ENCODE results near the gene ITPRID2. TPM values are rescaled to one million over a fixed set of nuclear protein-coding genes. Genes with fewer than 3 reads are reported as not detected.
A peak's percentile ranks its signal among the peaks of the same experiment; 100 is the strongest.

Gene ITPRID2
- polyA plus RNA-seq, 4 donors, result 39.4 to 108 (median 46.8) TPM

- H3K4me3 ChIP-seq (ENCODE audit: low read depth in 1 of 3, low read length in 3 of 3), result no peak overlapping the region
- WGBS, 3 donors, result 88 to 95% (median 92%) methylated on average over 1 of the region's 1 CpG
- DNase-seq, result no peak
- no peak for FAIRE-seq
- no peaks in the 10 kb centered on the region for H3K9me3 ChIP-seq (ENCODE audit: control insufficient read depth in 2 of 2, insufficient read depth in 1 of 2, low read depth in 1 of 2, low read length in 1 of 2)
- H3K36me3 ChIP-seq (ENCODE audit: control insufficient read depth in 3 of 3, insufficient read depth in 2 of 3, low read depth in 1 of 3, low read length in 3 of 3), result peaks cover 20 to 29% (median 23%) of the 10 kb centered on the region in 3 donors
- H3K27ac ChIP-seq (ENCODE audit: low read depth in 1 of 3, low read length in 2 of 3), result no peak overlapping the region
- no peaks in the 10 kb centered on the region for H3K27me3 ChIP-seq (ENCODE audit: control insufficient read depth in 3 of 3, insufficient read depth in 3 of 3, low read length in 3 of 3)
- peaks cover 3 to 5% (median 3%) of the 10 kb centered on the region in 3 donors for H3K4me1 ChIP-seq (ENCODE audit: control insufficient read depth in 3 of 3, insufficient read depth in 2 of 3, low read depth in 1 of 3, low read length in 2 of 3)
Measured at GRCh38 chr2:181915102-181915501, 23.6 kb downstream of the ITPRID2 start.

GRCh38 chr2:181916726-181917718 is 25.5 kb downstream of the ITPRID2 start:
- Histone ChIP-seq H3K36me3 (ENCODE audit: control insufficient read depth in 3 of 3, insufficient read depth in 2 of 3, low read depth in 1 of 3, low read length in 3 of 3) (peaks cover 20 to 32% (median 25%) of the 10 kb centered on the region in 3 donors), H3K27ac (ENCODE audit: low read depth in 1 of 3, low read length in 2 of 3) (no peak overlapping the region), H3K27me3 (ENCODE audit: control insufficient read depth in 3 of 3, insufficient read depth in 3 of 3, low read length in 3 of 3) (no peaks in the 10 kb centered on the region), H3K4me1 (ENCODE audit: control insufficient read depth in 3 of 3, insufficient read depth in 2 of 3, low read depth in 1 of 3, low read length in 2 of 3) (no peaks in the 10 kb centered on the region), H3K4me3 (ENCODE audit: low read depth in 1 of 3, low read length in 3 of 3) (no peak overlapping the region), H3K9me3 (ENCODE audit: control insufficient read depth in 2 of 2, insufficient read depth in 1 of 2, low read depth in 1 of 2, low read length in 1 of 2) (no peaks in the 10 kb centered on the region)
- 81 to 85% (median 83%) methylated on average over 5 of the region's 5 CpGs for WGBS, 3 donors
- DNase-seq (no peak), FAIRE-seq (no peak)

- FAIRE-seq, result no peak
- no peaks in the 10 kb centered on the region for H3K9me3 ChIP-seq (ENCODE audit: control insufficient read depth in 2 of 2, insufficient read depth in 1 of 2, low read depth in 1 of 2, low read length in 1 of 2)
- no peak for DNase-seq
- H3K36me3 ChIP-seq (ENCODE audit: control insufficient read depth in 3 of 3, insufficient read depth in 2 of 3, low read depth in 1 of 3, low read length in 3 of 3), result peaks cover 20 to 36% (median 26%) of the 10 kb centered on the region in 3 donors
- H3K4me3 ChIP-seq (ENCODE audit: low read depth in 1 of 3, low read length in 3 of 3), result no peak overlapping the region
- WGBS, 3 donors, result 61 to 77% (median 70%) methylated on average over 5 of the region's 5 CpGs
- H3K27ac ChIP-seq (ENCODE audit: low read depth in 1 of 3, low read length in 2 of 3), result no peak overlapping the region
- H3K4me1 ChIP-seq (ENCODE audit: control insufficient read depth in 3 of 3, insufficient read depth in 2 of 3, low read depth in 1 of 3, low read length in 2 of 3), result no peaks in the 10 kb centered on the region
- H3K27me3 ChIP-seq (ENCODE audit: control insufficient read depth in 3 of 3, insufficient read depth in 3 of 3, low read length in 3 of 3), result no peaks in the 10 kb centered on the region
Measured at GRCh38 chr2:181918188-181918587, 26.7 kb downstream of the ITPRID2 start.

- H3K36me3 ChIP-seq (ENCODE audit: control insufficient read depth in 3 of 3, insufficient read depth in 2 of 3, low read depth in 1 of 3, low read length in 3 of 3), result peaks cover 2 to 20% (median 20%) of the 10 kb centered on the region in 3 donors
- WGBS, 3 donors, result 50 to 83% (median 79%) methylated on average over 1 of the region's 1 CpG
- FAIRE-seq (no peak), DNase-seq (no peak)
- H3K4me3 ChIP-seq (ENCODE audit: low read depth in 1 of 3, low read length in 3 of 3), result no peak overlapping the region
- no peaks in the 10 kb centered on the region for H3K4me1 ChIP-seq (ENCODE audit: control insufficient read depth in 3 of 3, insufficient read depth in 2 of 3, low read depth in 1 of 3, low read length in 2 of 3)
- no peaks in the 10 kb centered on the region for H3K9me3 ChIP-seq (ENCODE audit: control insufficient read depth in 2 of 2, insufficient read depth in 1 of 2, low read depth in 1 of 2, low read length in 1 of 2)
- no peaks in the 10 kb centered on the region for H3K27me3 ChIP-seq (ENCODE audit: control insufficient read depth in 3 of 3, insufficient read depth in 3 of 3, low read length in 3 of 3)
- H3K27ac ChIP-seq (ENCODE audit: low read depth in 1 of 3, low read length in 2 of 3), result no peak overlapping the region
Measured at GRCh38 chr2:181923121-181923520, 31.6 kb downstream of the ITPRID2 start.

- WGBS, 3 donors, result 72 to 90% (median 78%) methylated on average over 2 of the region's 2 CpGs
- Histone ChIP-seq H3K27me3 (ENCODE audit: control insufficient read depth in 3 of 3, insufficient read depth in 3 of 3, low read length in 3 of 3) (no peaks in the 10 kb centered on the region), H3K4me3 (ENCODE audit: low read depth in 1 of 3, low read length in 3 of 3) (no peak overlapping the region), H3K36me3 (ENCODE audit: control insufficient read depth in 3 of 3, insufficient read depth in 2 of 3, low read depth in 1 of 3, low read length in 3 of 3) (peaks cover 0 to 19% (median 15%) of the 10 kb centered on the region in 3 donors), H3K9me3 (ENCODE audit: control insufficient read depth in 2 of 2, insufficient read depth in 1 of 2, low read depth in 1 of 2, low read length in 1 of 2) (no peaks in the 10 kb centered on the region), H3K4me1 (ENCODE audit: control insufficient read depth in 3 of 3, insufficient read depth in 2 of 3, low read depth in 1 of 3, low read length in 2 of 3) (no peaks in the 10 kb centered on the region), H3K27ac (ENCODE audit: low read depth in 1 of 3, low read length in 2 of 3) (no peak overlapping the region)
- no peak for FAIRE-seq
- no peak for DNase-seq
Measured at GRCh38 chr2:181924336-181924735, 32.8 kb downstream of the ITPRID2 start.

GRCh38 chr2:181934694-181935093 is 43.2 kb downstream of the ITPRID2 start:
- no peak overlapping the region for H3K27ac ChIP-seq (ENCODE audit: low read depth in 1 of 3, low read length in 2 of 3)
- DNase-seq, result no peak
- H3K36me3 ChIP-seq (ENCODE audit: control insufficient read depth in 3 of 3, insufficient read depth in 2 of 3, low read depth in 1 of 3, low read length in 3 of 3), result no peaks in the 10 kb centered on the region
- FAIRE-seq, result no peak
- H3K27me3 ChIP-seq (ENCODE audit: control insufficient read depth in 3 of 3, insufficient read depth in 3 of 3, low read length in 3 of 3), result peaks cover 0 to 2% (median 0%) of the 10 kb centered on the region in 3 donors
- no peak overlapping the region for H3K4me3 ChIP-seq (ENCODE audit: low read depth in 1 of 3, low read length in 3 of 3)
- H3K4me1 ChIP-seq (ENCODE audit: control insufficient read depth in 3 of 3, insufficient read depth in 2 of 3, low read depth in 1 of 3, low read length in 2 of 3), result no peaks in the 10 kb centered on the region
- WGBS, 3 donors, result 88 to 93% (median 90%) methylated on average over 5 of the region's 5 CpGs
- H3K9me3 ChIP-seq (ENCODE audit: control insufficient read depth in 2 of 2, insufficient read depth in 1 of 2, low read depth in 1 of 2, low read length in 1 of 2), result no peaks in the 10 kb centered on the region

- Histone ChIP-seq H3K27me3 (ENCODE audit: control insufficient read depth in 3 of 3, insufficient read depth in 3 of 3, low read length in 3 of 3) (peaks cover 0 to 2% (median 0%) of the 10 kb centered on the region in 3 donors), H3K9me3 (ENCODE audit: control insufficient read depth in 2 of 2, insufficient read depth in 1 of 2, low read depth in 1 of 2, low read length in 1 of 2) (no peaks in the 10 kb centered on the region), H3K4me1 (ENCODE audit: control insufficient read depth in 3 of 3, insufficient read depth in 2 of 3, low read depth in 1 of 3, low read length in 2 of 3) (no peaks in the 10 kb centered on the region), H3K36me3 (ENCODE audit: control insufficient read depth in 3 of 3, insufficient read depth in 2 of 3, low read depth in 1 of 3, low read length in 3 of 3) (no peaks in the 10 kb centered on the region), H3K4me3 (ENCODE audit: low read depth in 1 of 3, low read length in 3 of 3) (no peak overlapping the region), H3K27ac (ENCODE audit: low read depth in 1 of 3, low read length in 2 of 3) (no peak overlapping the region)
- FAIRE-seq, result no peak
- 26 to 48% (median 28%) methylated on average over 2 of the region's 2 CpGs for whole genome bisulfite sequencing, 3 donors
- DNase-seq, result no peak
Measured at GRCh38 chr2:181937473-181937872, 45.9 kb downstream of the ITPRID2 start.

- DNase-seq, result no peak
- Histone ChIP-seq H3K27ac (ENCODE audit: low read depth in 1 of 3, low read length in 2 of 3) (peak overlapping the region in 1 of 3 donors; percentile 24), H3K4me1 (ENCODE audit: control insufficient read depth in 3 of 3, insufficient read depth in 2 of 3, low read depth in 1 of 3, low read length in 2 of 3) (peaks cover 0 to 5% (median 3%) of the 10 kb centered on the region in 3 donors), H3K9me3 (ENCODE audit: control insufficient read depth in 2 of 2, insufficient read depth in 1 of 2, low read depth in 1 of 2, low read length in 1 of 2) (no peaks in the 10 kb centered on the region), H3K27me3 (ENCODE audit: control insufficient read depth in 3 of 3, insufficient read depth in 3 of 3, low read length in 3 of 3) (no peaks in the 10 kb centered on the region), H3K36me3 (ENCODE audit: control insufficient read depth in 3 of 3, insufficient read depth in 2 of 3, low read depth in 1 of 3, low read length in 3 of 3) (no peaks in the 10 kb centered on the region), H3K4me3 (ENCODE audit: low read depth in 1 of 3, low read length in 3 of 3) (no peak overlapping the region)
- peak; percentile 26 for FAIRE-seq
- 16 to 72% (median 38%) methylated on average over 2 of the region's 2 CpGs for WGBS, 3 donors
Measured at GRCh38 chr2:181943411-181944124, 52.0 kb downstream of the ITPRID2 start.

Data from small intestine (tissue), 7 donors.